ENCODE results near the gene UQCRFS1.

DNA sequence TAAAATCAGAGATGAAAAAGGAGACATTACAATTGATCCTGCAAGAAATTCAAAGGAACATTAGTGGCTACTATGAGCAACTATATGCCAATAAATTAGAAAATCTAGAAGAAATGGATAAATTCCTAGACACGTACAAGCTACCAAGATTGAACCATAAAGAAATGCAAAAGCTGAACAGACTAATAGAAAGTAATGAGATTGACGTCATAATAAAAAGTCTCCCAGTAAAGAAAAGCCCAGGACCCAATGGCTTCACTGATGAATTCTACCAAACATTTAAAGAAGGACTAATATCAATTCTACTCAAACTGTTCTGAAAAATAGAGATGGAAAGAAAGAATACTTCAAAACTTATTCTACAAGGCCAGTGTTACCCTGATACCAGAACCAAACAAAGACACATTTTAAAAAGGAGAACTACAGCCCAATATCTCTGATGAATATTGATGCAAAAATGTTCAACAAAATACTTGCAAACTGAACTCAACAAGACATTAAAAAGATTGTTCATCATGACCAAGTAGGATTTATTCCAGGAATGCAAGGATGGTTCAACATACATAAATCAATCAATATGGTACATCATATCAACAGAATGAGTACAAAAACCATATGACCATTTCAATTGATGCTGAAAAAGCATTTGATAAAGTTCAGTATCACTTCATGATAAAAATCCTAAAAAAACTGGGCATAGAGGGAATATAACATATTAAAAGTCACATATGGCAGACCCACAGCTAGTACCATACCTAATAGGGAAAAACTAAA lies 35.8 kb downstream of the UQCRFS1 start:
- TF ChIP-seq, protein P1, sequence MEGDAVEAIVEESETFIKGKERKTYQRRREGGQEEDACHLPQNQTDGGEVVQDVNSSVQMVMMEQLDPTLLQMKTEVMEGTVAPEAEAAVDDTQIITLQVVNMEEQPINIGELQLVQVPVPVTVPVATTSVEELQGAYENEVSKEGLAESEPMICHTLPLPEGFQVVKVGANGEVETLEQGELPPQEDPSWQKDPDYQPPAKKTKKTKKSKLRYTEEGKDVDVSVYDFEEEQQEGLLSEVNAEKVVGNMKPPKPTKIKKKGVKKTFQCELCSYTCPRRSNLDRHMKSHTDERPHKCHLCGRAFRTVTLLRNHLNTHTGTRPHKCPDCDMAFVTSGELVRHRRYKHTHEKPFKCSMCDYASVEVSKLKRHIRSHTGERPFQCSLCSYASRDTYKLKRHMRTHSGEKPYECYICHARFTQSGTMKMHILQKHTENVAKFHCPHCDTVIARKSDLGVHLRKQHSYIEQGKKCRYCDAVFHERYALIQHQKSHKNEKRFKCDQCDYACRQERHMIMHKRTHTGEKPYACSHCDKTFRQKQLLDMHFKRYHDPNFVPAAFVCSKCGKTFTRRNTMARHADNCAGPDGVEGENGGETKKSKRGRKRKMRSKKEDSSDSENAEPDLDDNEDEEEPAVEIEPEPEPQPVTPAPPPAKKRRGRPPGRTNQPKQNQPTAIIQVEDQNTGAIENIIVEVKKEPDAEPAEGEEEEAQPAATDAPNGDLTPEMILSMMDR (IDR thresholded peaks at IDR 0.05): no peak
- TF ChIP-seq POLR2A (IDR thresholded peaks at IDR 0.05): no peak

Data from Peyer's patch (tissue), 4 donors.